Thyroid gland (tissue), 4 donors: ENCODE results near the gene SURF2.

Experiments
- CTCF ChIP-seq, 6 experiments: fragments of 200-600 bp in 3 of 6; fragments of 450-650 bp in 3 of 6; sonication (generic) in 3 of 6; IDR thresholded peaks; one replicate each; pipeline ENCODE4 v1.5.1; 2016 to 2019; ENCODE audit warnings: antibody characterized with exemption in 6 of 6, mild to moderate bottlenecking in 2 of 6, inconsistent platforms in 1 of 6, moderate library complexity in 1 of 6
- POLR2A ChIP-seq, 2 donors: fragments of 450-650 bp; IDR thresholded peaks; one replicate each; pipeline ENCODE4 v1.6.1; 2017; ENCODE audit warnings: antibody characterized with exemption in 2 of 2, mild to moderate bottlenecking in 2 of 2, moderate library complexity in 1 of 2

GRCh38 chr9:133347515-133347984 lies 8.8 kb upstream of the SURF2 start:
- TF ChIP-seq CTCF (IDR thresholded peaks at IDR 0.05) (no peak), POLR2A (IDR thresholded peaks at IDR 0.05) (no peak)
